ENCODE data around the gene SLK. TPM values are rescaled to one million over a fixed set of nuclear protein-coding genes. Genes with fewer than 3 reads are reported as not detected.
A peak's percentile ranks its signal among the peaks of the same experiment; 100 is the strongest.

The SLK gene
- polyA plus RNA-seq, 2 of the 4 experiments (the other 2 are of a cell fraction), result 23.3 to 29.2 TPM

GRCh38 chr10:103918053-103918846 lies 48.7 kb upstream of the SLK start, which contains the start of gene STN1:
Gene STN1, minus strand, starts transcription at chr10:103918184. Its CDS starts 590 bp downstream, at chr10:103917594.
- ChIA-PET CTCF (interaction anchor here (0.7 to 1.7 kb wide), 4 partner anchors 28 to 206 kb away, joined by 3 to 5 read pairs (median 3); no protein-coding TSS in a partner anchor), POLR2A (interaction anchor here (0.6 to 2.3 kb wide), 2 partner anchors 10 to 28 kb away, joined by 3 to 10 read pairs; no protein-coding TSS in a partner anchor)
- ATAC-seq, result peak; percentile 95 to 98
- peaks cover 21% of the 10 kb centered on the region for H3K4me1 ChIP-seq
- H3K9me3 ChIP-seq, result peaks cover 10% of the 10 kb centered on the region; the same call in 2 of the 3 replicates
- under 1% methylated on average over 18 of the region's 53 CpGs for WGBS (ENCODE audit: missing lambda C conversion rate)
- FAIRE-seq, result no peak
- H3K4me2 ChIP-seq, result peak within 1 kb of the TSS; percentile 94
- peak within 1 kb of the TSS; percentile 94 to 96 for H3K27ac ChIP-seq
- TF ChIP-seq BCL3 (IDR thresholded peaks at IDR 0.05), result peak; percentile 35; the same call in 1 of the 3 replicates
- TF ChIP-seq ELK1 (IDR thresholded peaks at IDR 0.05; ENCODE audit: low read depth, low read length), result no peak
- no peak for TF ChIP-seq EHF (CRISPR knock-in tag; IDR thresholded peaks at IDR 0.05)
- TF ChIP-seq SMC3 (IDR thresholded peaks at IDR 0.05), result 0 out of 3 replicates have a peak, but pooled peaks have one; percentile 14
- 0 out of 2 replicates have a peak, but pooled peaks have one; percentile 39 for TF ChIP-seq ATOH8 (CRISPR knock-in tag; IDR thresholded peaks at IDR 0.05; ENCODE audit: low read depth)
- TF ChIP-seq MAFK (IDR thresholded peaks at IDR 0.05; ENCODE audit: partially characterized antibody), result no peak
- TF ChIP-seq, protein P1, sequence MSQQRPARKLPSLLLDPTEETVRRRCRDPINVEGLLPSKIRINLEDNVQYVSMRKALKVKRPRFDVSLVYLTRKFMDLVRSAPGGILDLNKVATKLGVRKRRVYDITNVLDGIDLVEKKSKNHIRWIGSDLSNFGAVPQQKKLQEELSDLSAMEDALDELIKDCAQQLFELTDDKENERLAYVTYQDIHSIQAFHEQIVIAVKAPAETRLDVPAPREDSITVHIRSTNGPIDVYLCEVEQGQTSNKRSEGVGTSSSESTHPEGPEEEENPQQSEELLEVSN (IDR thresholded peaks at IDR 0.05; ENCODE audit: borderline replicate concordance, low read depth), result no peak; the same call in none of the 2 replicates
- TF ChIP-seq SREBF2 (IDR thresholded peaks at IDR 0.05), result no peak
- TF ChIP-seq MAX (IDR thresholded peaks at IDR 0.05), result 0 out of 2 replicates have a peak, but pooled peaks have one; percentile 32
- TF ChIP-seq RCOR1 (IDR thresholded peaks at IDR 0.05; ENCODE audit: low read depth, low read length), result no peak
- TF ChIP-seq USF2 (IDR thresholded peaks at IDR 0.05), result no peak
- peak; percentile 80; the same call in 1 of the 2 replicates for TF ChIP-seq ESRRA (IDR thresholded peaks at IDR 0.05; ENCODE audit: borderline replicate concordance, low read length)
- no peak for TF ChIP-seq HDAC2 (IDR thresholded peaks at IDR 0.05)
- TF ChIP-seq, protein P2, sequence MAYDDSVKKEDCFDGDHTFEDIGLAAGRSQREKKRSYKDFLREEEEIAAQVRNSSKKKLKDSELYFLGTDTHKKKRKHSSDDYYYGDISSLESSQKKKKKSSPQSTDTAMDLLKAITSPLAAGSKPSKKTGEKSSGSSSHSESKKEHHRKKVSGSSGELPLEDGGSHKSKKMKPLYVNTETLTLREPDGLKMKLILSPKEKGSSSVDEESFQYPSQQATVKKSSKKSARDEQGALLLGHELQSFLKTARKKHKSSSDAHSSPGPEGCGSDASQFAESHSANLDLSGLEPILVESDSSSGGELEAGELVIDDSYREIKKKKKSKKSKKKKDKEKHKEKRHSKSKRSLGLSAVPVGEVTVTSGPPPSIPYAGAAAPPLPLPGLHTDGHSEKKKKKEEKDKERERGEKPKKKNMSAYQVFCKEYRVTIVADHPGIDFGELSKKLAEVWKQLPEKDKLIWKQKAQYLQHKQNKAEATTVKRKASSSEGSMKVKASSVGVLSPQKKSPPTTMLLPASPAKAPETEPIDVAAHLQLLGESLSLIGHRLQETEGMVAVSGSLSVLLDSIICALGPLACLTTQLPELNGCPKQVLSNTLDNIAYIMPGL (CRISPR knock-in tag; IDR thresholded peaks at IDR 0.05; ENCODE audit: borderline replicate concordance), result no peak
- no peak; a peak in 1 of 5 replicates for TF ChIP-seq RAD21 (conservative IDR thresholded peaks at IDR 0.05 in 1 of 2, IDR thresholded peaks at IDR 0.05 in 1 of 2)
- peak; percentile 86 for TF ChIP-seq POLR2A (IDR thresholded peaks at IDR 0.05; ENCODE audit: low read length)
- TF ChIP-seq BHLHE40 (IDR thresholded peaks at IDR 0.05; ENCODE audit: low read depth, low read length), result no peak
- no peak for TF ChIP-seq EP300 (IDR thresholded peaks at IDR 0.05)
- no peak for TF ChIP-seq CBX2 (IDR thresholded peaks at IDR 0.05; ENCODE audit: borderline replicate concordance, low read depth)
- no peak for TF ChIP-seq KDM5A (IDR thresholded peaks at IDR 0.05)
- no peak for TF ChIP-seq CHD2 (IDR thresholded peaks at IDR 0.05; ENCODE audit: low read length, partially characterized antibody)
- TF ChIP-seq JUN (IDR thresholded peaks at IDR 0.05), result peak; percentile 85 to 93
- no peak for TF ChIP-seq NFE2L2 (conservative IDR thresholded peaks at IDR 0.05; ENCODE audit: low read length)
- peak; percentile 10; the same call in 1 of the 2 replicates for TF ChIP-seq GATA3 (IDR thresholded peaks at IDR 0.05; ENCODE audit: borderline replicate concordance)
- TF ChIP-seq PHF8 (IDR thresholded peaks at IDR 0.05; ENCODE audit: borderline replicate concordance, low read depth), result peak; percentile 30; the same call in 1 of the 2 replicates
- peak within 1 kb of the TSS; percentile 75 for H3K4me3 ChIP-seq
- DNase-seq (ENCODE audit: low read depth in 1 of 2, low spot score in 1 of 2), result peak; percentile 94 to 97

All from A549 (cell line).